Activated T-cell treated with anti-CD3 and anti-CD28 coated beads for 24 hours (primary cell): ENCODE measurements around the gene TMEM220.
"Not testable (repeated sequence)": the region's sequence is repeated elsewhere in the genome, so short reads cannot be mapped to it uniquely, and the experiment has no call there.

ENCODE experiments used
- DNase-seq: peaks from one replicate; pipeline ENCODE4 v3.0.0-alpha.2; 2020; ENCODE audit warnings: low read depth

The TMEM220 gene

DNA sequence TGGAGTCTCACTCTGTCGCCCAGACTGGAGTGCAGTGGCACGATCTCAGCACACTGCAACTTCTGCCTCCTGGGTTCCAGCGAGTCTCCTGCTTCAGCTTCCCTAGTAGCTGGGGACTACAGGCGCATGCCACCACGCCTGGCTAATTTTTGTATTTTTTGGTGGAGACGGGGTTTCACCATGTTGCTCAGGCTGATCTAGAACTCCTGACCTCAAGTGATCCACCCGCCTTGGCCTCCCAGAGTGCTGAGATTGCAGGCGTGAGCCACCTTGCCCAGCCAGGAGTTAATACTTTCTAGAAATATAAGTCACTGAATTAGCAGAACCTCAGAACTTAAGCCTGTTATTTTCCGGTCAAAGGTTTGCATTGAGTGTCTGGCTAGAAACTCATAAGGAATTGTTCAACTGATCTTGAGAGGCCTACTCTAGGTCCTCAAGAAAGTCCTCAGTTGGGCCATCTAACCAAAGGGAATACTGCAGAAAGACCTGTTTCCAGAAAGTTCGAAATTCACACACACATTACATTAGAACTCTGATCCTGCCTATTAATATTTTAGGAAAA lies 1.4 kb downstream of the TMEM220 start:
- no peak for DNase-seq

DNA sequence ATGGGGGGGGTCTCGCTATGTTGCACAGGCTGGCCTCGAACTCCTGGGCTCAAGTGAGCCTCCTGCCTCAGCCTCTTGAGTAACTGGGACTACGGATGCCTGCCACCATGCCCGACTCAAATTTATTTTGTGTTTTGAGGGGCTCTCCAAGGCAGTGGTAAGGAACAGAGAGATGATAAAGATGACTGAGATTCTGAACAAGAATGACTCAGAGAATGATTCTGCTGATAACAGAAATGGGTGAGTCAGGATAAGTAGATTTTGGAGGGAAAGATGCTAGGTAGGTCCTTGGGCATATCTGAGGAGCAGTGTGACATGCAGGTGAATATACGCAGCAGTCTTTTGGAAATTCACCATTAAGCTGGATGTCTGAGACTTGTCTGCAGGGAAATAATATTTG lies 2.6 kb downstream of the TMEM220 start:
- DNase-seq, result no peak

DNA sequence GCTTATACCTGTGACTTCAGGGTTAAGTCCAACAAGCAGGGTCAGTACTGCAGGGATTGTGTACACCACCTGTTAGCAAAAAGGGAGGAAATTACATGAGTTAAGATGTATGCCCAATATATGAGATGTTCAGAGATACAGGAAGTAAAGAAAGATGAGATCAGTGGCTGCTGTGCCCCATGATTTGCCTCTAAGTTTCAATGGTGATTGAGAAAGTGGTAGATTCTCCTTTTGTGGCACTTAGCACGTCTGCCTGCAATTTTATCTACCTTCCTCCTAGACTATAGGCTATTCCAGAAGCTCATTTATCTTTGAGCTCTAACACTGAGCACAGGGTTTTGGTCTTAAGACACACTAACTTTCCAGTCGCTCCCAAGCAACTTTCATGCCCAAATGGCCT lies 3.6 kb downstream of the TMEM220 start:
- DNase-seq, result no peak

DNA sequence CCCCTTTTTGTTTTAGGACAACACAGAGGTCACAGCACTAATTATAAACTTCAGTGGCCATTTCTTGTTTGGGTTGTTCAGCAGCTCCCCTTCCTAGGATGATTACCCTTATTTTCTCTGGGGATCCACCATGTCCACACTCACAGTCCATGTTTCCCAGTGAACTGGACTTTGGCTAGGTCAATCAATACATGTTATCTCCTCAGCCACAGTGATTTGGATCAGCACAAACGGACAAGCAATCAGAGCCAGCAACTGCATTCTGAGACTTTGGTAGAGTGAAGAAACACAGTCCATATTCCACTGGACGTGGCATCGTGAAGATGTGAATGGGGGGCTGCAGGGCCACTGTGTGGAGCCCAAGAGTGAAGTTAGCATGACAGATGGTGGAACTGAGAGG lies 4.6 kb downstream of the TMEM220 start:
- no peak for DNase-seq

DNA sequence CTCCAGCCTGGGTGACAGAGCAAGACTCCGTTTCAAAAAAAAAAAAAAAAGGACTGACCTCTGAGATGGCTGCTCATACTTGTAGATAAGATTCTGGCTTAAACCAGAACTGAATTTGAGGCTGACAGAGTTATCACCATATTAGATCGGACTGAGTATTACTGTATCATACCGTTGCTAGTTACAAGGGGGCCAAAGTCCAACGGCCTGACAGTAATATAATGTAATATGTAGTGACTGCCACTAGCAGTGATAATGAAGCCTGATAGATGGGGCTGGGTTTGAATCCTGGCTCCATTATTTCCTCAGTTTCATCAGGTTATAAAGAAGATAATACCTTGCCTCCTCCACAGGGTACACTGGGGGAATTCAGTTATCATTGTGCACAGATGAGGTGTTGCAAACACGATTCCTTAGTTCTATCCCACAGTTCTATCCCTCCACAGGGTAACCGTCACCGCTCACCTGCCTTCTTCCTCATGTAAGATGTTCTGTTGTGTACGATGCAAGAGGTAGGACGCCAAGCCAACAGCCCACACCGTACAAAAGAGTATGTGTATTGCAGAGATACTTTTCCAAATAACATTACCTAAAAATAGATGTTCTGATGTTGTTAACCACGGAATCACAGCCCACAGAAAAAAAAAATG lies 5.2 kb downstream of the TMEM220 start:
- DNase-seq, result no peak

DNA sequence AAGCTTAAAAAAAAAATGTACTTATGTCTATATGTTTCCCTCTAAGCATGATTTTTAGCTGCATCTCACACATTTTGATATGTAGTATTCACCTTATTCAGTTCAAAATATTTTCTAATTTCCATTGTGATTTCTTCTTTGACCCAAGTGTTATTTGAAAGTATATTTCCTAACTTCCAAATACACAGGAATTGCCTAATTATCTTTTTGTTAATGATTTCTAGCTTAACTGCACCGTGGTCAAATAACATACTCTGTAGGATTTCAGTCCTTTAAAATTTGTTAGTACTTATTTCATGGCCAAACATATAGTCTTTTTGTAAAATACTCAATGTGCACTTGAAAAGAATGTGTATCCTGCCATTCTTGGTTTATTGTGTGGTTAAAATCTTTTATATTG lies 11.3 kb downstream of the TMEM220 start:
- no peak for DNase-seq

DNA sequence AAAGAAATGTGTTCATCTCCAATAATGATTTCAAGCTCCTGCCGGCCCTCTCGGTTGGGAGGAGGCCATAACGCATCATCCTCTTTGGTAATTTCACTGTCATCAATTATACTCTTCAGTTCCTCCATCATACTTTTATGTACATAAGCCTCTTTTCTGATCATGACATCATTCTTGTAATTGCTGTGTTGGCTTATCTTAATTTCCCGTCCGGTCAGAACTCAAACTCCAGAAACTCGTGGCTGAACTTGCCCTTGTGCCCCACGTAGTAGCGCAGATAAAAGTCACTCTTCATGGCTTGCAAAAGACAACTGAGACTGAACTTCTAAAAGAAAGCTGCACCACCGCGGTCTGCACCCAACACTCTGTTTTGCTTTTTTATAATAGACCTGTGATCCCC lies 13.6 kb downstream of the TMEM220 start:
- DNase-seq, result no peak

DNA sequence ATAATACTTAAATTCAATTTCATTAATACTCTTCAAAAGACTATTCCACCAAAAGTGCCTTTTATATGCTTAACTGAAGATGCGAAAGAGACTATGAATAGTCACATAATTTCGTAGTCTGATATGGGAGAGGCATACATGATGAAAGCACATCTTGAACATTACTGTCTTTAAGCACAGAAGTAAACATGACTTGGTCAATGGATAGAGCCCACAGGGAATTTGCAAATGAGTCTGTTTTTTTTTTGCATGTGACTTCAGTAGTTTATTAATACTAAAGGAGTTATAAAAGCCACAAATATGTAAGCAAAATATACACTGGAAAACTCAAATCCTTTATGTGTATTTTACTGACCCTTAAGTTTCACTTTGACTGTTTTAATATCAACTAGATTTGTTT lies 16.5 kb downstream of the TMEM220 start:
- DNase-seq, result no peak

DNA sequence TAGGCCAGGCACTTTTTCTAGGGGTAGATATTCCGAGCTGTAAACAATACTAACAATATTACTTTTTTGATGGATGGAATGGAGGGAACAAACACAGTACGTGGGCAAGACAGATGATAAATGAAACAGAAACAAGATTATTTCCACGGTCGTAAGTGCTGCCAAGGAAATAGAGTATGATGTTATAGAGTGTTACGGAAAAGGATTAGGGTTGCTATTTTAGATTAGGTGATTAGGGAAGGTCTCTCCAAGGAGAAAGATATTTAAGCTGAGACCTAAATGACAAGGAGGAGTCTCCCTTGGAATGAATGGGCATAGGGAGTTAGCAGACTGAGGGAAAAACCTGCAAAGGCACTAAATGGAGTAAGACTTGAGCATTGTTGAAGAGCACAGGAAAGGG lies 24.1 kb downstream of the TMEM220 start:
- DNase-seq, result no peak

DNA sequence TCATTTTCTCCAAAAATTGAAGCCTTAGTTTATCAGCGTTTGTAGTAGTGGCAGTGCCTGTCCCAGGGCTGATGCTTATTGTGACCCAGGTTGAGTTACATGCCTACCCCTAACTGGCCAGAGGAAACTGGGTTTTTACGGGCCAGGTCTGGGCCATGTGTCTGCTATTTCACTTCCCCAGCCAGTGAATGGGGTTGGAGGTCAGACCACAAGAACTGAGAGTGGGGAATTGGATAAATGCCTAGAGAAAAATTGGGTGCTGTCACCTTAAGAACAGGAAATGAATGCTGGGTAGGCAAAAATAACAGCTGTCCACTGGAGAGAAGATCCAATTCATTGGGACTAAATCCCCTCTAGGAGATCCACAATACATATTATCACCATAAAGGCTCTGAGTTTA lies 27.2 kb downstream of the TMEM220 start:
- DNase-seq, result no peak

DNA sequence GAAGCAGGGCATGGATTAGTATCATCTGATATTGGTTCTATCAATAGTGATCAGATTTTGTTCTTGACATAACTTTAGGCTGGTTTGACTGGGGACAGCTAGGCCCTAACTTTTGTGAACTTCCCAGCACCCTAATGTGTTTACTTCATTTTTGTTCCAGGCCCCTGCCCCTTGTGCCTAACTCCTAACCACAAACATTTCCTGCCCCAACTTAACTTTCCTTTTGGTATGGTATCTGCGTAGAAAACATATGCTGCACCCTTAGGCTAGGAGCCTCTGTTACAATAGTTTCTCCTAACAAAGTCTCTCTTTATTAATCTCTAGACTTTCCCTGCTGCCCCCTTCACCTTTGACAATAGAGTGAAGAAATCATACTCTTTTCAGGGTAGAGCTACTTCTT lies 30.0 kb downstream of the TMEM220 start:
- no peak for DNase-seq

DNA sequence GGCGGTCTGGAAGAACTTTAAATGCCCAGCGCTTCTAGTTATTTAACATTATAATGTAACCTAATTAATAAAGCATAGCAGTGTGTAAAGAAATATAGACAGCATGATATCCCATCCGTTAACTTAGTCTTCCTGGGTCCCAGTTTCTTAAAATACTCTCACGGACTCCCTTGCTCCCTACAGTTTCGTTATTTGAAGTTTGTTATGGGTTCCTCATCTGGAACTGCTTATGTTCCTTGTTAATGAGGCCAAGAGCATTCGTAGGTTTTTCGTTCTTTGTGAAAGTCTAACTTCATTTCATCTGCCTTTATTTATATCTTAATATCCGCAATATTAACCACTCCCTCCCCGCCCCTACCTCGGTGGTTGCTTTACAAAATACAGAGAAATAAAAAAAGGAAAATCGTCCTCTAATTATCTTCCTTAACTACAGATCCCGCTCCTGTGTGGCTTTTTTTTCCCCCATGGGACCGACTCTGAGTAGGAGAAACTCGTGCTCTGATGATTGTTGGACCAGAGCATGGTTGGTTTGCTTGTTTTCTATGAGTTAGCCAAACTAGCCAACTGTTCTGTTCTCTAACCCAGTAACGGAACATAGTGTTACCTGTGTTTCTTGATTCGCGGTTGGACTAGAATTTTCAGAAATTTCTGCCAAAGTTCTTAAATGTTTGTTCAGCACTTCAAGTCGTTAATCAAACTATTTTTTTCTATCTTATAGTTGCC lies 31.6 kb downstream of the TMEM220 start:
- no peak for DNase-seq

DNA sequence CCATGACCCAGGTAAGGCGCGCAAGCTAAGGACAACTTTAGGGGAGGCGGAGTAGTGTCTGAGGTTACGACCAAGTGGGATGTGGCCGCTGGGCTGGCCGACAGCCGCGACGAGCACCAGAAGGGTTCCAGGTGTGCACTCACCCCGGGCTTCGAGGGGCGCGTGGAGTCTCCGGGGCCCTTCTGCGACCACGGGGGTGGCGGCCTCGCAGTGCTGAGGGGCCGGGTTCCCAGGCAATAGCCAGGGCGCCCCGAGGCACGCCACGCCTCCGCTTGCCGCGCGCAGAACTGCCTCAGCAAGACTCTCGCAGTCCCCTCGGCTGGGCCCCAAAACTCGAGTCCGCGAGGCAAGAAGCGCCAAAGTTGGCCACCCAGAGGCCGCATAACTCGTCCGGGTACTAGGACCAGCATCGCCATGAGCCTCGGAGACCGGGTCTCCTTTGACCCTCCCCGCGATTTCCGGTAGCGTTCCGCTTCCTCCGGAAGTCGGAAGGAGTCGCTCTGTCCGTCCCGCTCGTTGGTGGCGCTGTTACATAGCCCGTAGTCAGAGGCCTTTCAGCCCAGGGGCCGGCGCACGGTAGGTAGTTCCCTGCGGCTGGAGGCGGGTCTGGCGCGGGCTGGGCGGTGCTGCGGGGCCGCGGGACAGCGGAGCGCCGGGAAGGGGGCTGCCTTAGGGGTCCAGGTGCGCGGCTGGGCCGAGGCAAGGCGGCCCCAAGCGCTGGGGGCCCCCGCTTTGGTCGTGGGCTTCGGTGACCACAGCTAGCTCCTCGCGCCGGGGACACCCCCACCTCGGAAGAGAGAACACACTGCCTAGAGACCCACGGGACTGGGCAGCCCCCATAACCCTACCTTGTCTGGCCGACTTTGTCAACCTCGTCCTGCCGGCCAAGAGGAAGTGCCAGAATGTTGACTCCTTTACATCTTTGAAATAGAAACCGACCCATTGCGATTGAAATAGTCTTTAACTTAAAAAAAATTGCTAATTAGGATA lies 32.4 kb downstream of the TMEM220 start, which contains the start of the genes ADPRM and SCO1:
TSS of gene ADPRM (plus strand) at position 503 of the 990 bp plus-strand sequence. CDS start 7,333 bp downstream, outside the sequence.
TSS of gene SCO1 (minus strand) at position 442 of the 990 bp plus-strand sequence. CDS start at position 416, 26 bp downstream.
- peak; percentile 91 for DNase-seq

DNA sequence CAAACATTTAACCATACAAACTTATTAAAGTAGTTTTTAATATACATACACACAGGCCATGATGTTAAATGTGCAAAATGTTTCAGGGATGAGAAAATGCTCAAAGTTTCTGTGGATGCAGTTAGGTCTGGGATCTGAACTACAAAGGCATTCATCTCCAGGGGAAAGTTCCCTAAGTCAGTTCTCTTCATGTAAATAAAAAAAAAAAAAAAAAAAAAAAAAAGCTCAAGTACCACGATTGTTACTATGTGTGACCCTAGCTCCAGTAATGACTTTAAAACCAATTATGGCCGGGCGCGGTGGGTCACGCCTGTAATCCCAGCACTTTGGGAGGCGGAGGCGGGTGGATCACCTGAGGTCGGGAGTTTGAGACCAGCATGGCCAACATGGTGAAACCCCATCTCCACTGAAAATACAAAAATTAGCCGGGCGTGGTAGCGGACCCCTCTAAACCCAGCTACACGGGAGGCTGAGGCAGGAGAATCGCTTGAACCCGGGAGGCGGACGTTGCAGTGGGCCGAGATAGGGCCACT lies 33.9 kb downstream of the TMEM220 start:
- DNase-seq, result not testable (repeated sequence)

DNA sequence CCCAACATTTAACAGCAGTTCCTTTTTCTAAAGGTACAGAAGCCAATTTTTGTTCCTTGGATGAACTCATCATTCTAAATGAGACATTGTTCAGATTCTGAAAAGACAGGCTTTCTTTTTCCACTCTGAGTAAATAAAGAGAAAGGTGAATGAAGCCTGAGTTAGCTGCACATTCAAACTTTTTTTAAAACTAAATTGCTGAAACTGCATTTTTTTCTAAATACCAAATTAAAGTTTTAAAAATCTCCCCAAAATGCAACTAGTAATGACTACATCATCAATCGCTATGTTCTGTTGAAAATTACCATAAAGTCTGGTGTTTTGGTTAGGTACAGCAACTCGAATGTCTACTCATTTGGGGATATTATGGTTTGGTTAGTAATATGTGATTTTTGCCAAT lies 42.3 kb downstream of the TMEM220 start:
- no peak for DNase-seq

DNA sequence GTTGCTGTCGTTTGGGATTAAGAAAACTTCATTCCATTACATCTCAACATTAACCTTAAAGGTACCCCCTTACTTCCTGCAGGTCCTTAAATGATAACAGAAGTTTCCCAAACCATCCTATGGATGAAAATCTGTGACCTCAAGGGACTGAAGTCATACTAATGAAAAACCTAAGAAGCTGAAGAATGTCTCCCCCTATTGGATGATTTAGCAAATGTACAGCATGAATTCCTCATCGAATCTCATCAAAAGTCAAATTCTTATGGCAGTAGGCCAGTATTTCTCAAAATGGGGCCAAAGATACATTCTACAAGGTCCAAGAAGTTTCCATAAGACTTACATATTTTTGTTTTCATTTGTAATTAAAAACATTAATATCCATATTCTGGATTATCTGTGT lies 46.0 kb downstream of the TMEM220 start:
- no peak for DNase-seq

DNA sequence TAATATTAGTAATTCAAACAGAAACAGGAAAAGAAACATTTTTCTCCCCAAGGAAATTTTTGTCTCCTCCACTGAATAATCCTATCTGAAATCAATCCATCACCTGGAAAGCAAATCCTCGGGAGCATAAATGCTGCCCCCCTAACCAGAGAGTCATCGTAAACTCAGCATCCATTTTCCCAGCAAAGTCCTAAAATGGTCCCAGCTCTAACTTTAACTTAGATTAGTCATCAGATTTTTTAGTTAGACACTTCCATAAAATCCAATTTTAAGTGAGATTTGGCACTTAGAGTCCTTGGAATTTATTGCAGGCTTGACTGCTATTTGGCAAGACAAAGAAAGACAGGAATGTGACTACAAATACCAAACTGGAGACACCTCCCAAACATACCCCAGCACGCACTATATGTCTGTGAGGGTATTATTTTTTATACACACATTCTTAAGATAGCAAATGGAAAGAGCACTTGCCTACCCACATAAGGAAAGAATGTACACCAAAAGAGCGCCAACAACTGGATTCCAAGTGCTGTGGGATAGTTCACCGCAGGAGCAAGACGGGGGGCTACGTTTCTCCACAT lies 47.9 kb downstream of the TMEM220 start:
- no peak for DNase-seq

DNA sequence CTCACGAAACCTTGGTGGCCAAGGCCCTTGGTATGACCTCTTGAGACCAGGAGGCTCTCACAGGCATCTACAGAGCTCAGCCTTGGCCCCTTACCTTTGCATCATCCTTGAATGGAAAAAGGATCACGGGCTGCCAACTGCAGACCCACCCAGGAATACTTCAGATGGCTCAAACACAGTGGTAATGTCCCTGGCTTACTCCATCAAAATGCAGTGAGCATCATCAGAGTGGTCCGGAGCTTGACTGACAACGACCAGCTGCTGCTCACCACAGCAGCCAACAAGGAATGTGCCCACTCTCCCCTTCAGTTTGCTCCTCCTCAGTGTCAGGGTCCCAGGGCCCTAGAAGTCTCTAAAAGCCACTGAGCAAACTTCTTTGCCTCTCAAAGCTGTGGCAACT lies 55.1 kb downstream of the TMEM220 start:
- no peak for DNase-seq

DNA sequence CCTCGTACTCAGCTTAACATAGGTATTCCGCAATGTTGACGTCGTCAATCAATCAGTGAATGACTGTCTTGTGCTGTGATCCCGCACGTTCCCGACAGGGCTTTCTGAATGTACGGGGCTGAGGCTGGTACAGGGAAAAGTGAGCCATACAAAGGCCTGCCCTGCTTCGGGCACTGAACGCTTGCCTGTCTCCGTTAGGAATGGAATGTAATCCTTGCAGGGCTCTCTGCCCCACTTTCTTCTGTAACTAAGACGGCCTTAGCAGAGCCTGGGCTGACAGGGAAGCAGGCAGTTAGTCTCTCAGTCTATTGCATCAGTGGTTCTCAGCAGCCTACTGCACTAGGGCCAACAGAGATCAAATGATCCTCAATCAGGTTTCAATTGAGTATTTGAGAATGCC lies 56.5 kb downstream of the TMEM220 start:
- no peak for DNase-seq

DNA sequence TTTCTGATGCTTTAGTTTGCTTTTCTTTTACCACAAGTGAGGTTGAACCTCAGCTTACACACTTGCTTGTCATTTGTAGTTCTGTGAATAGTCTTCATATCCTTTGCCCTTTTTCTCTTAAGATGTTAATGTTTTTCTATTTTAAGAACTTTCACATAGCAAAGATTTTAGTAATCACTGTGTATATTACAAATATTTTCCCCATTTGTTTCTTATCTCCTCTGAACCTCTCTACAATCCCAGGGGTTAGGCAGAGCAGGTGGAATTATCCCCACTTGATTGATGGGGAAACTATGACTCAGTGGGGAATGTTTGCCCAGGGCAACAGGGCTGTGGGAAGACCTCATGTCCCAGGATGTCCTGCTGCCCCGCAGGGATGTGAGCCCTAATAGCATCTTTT lies 61.0 kb downstream of the TMEM220 start:
- DNase-seq, result no peak

DNA sequence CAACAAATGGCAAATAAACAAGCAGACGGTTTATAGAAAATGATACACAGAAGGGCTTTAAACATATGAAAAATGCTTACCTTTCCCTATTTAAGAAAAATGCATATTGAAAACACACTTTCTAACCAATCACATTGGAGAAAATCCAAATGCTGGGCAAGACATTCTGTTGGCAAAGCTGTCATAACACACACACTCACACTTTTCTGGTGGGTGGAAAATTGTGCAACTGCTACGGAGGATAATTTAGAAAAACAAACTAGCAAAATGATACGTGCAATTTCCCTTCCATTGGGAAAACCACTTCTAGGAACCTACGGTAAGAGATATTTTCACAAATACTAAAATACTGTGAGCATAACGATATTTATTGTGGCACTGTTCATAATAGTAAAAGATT lies 62.9 kb downstream of the TMEM220 start:
- no peak for DNase-seq

DNA sequence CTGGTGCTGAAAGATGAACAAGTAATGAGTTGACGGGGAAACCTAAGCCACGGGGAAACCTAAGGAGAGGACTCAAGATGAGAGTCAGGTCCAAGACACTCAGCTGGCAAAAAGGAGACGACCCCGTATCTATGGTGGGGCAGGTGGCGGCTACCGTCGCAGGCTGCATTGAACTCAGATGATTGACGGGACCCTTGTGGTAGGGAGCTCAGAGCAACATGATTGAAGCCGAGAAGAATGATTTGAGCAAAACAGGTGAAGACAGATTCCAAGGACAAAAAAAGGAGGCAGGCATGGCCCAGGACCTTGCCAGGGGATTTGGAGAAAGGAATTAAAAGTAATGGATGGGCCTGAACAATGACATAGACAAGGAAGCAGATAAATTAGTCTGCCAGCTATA lies 65.3 kb downstream of the TMEM220 start:
- DNase-seq, result no peak
